HepG2 (cell line): ENCODE results near the gene ARMC5. TPM values are rescaled to one million over a fixed set of nuclear protein-coding genes. Genes with fewer than 3 reads are reported as not detected.

Experiments
- ATAC-seq: fragments of 200-7000 bp; cut with Tn5 transposase; 3 replicates; pipeline ENCODE4 v1.9.1; 2020; ENCODE audit warnings: mild to moderate bottlenecking, moderate library complexity
- BruUV-seq: library from RNA; stranded (reverse); fragments of 400-500 nt; replicated peaks from 2 replicates; lab custom pipeline; 2021; lab: Mats Ljungman, UMichigan
- CTCF ChIA-PET: fragments of 300-600 bp; formaldehyde crosslinking; extraction: SDS; loops from one replicate; lab custom pipeline; 2021; ENCODE audit warnings: low total read pairs, inconsistent platforms, low intra/inter-chr PET ratio; lab: Yijun Ruan, JAX
- POLR2A ChIA-PET: fragments of 350-600 bp; sonication (Branson Sonifier 250); formaldehyde crosslinking; loops from one replicate; lab custom pipeline; 2020; ENCODE audit warnings: antibody characterized with exemption, inconsistent platforms; lab: Yijun Ruan, JAX
- DNase-seq: peaks from one replicate; pipeline ENCODE4 v3.0.0-alpha.2; 2015; ENCODE audit warnings: low spot score
- FAIRE-seq: peaks from 3 replicates; lab custom pipeline; 2011; peaks lifted over from hg19 to GRCh38; lab: Jason Lieb, UNC
- H2AFZ ChIP-seq: one replicate; pipeline ENCODE4 v1.6.1; 2011; ENCODE audit warnings: low read length, inconsistent platforms
- H3K27ac ChIP-seq: fragments of 300-600 bp; 3 replicates; pipeline ENCODE4 v1.8.0; 2011; ENCODE audit warnings: mixed run types, mild to moderate bottlenecking, mixed read lengths, low read length, inconsistent platforms; ENCODE audit not compliant: insufficient read depth; ENCODE audit errors: extremely low read length
- H3K27me3 ChIP-seq, 2 experiments: fragments of 200-600 bp in 1 of 2; 2 replicates in 1 of 2; 3 replicates in 1 of 2; pipeline versions ENCODE4 v1.6.0 to v1.8.0; 2011; ENCODE audit warnings: low read length in 2 of 2, mild to moderate bottlenecking in 2 of 2, moderate library complexity in 2 of 2, inconsistent platforms in 1 of 2; ENCODE audit not compliant: insufficient read depth in 2 of 2, control insufficient read depth in 1 of 2
- H3K36me3 ChIP-seq, 2 experiments: fragments of 200-600 bp in 1 of 2; replicated peaks in 1 of 2; 2 replicates in 1 of 2; 3 replicates in 1 of 2; pipeline versions ENCODE4 v1.5.1 to v1.8.0; 2011; ENCODE audit warnings: low read length in 2 of 2, inconsistent platforms in 1 of 2; ENCODE audit not compliant: insufficient read depth in 2 of 2, control insufficient read depth in 1 of 2
- H3K4me1 ChIP-seq: 2 replicates; pipeline ENCODE4 v1.5.1; 2012; ENCODE audit warnings: low read length, inconsistent platforms; ENCODE audit not compliant: insufficient read depth
- H3K4me2 ChIP-seq: 2 replicates; pipeline ENCODE4 v1.6.0; 2011; ENCODE audit warnings: low read depth, low read length, inconsistent platforms
- H3K4me3 ChIP-seq, 3 experiments: fragments of 200-600 bp in 1 of 3; sonication (generic), shearing (Covaris generic) in 1 of 3; replicated peaks in 1 of 3; 2 replicates each; pipeline ENCODE4 v1.5.1; 2011 to 2016; ENCODE audit warnings: low read length in 3 of 3, inconsistent platforms in 2 of 3, low read depth in 2 of 3, mild to moderate bottlenecking in 2 of 3, control low read depth in 1 of 3, mixed read lengths in 1 of 3; ENCODE audit not compliant: insufficient read depth in 1 of 3
- H3K79me2 ChIP-seq: one replicate; pipeline ENCODE4 v1.6.1; 2011; ENCODE audit warnings: low read length, inconsistent platforms; ENCODE audit not compliant: insufficient read depth
- H3K9ac ChIP-seq: 2 replicates; pipeline ENCODE4 v1.6.0; 2011; ENCODE audit warnings: mild to moderate bottlenecking, low read depth, low read length, inconsistent platforms; ENCODE audit not compliant: insufficient read depth
- H3K9me3 ChIP-seq: 2 replicates; pipeline ENCODE4 v1.5.1; 2012; ENCODE audit warnings: mild to moderate bottlenecking, low read length
- H4K20me1 ChIP-seq: 2 replicates; pipeline ENCODE4 v1.6.0; 2011; ENCODE audit warnings: inconsistent platforms, mild to moderate bottlenecking, low read length, moderate library complexity; ENCODE audit not compliant: insufficient read depth
- POLR2A ChIP-seq, 2 experiments: IDR thresholded peaks; 2 replicates each; pipeline ENCODE4 v1.6.1; 2011; ENCODE audit warnings: low read depth in 2 of 2, low read length in 2 of 2, mild to moderate bottlenecking in 1 of 2, moderate library complexity in 1 of 2; ENCODE audit not compliant: insufficient read depth in 1 of 2
- TEAD3 ChIP-seq: optimal IDR thresholded peaks from 2 replicates; pipeline ENCODE3; 2016; ENCODE audit warnings: borderline replicate concordance
- ZFP91 ChIP-seq: sonication (generic); formaldehyde crosslinking; IDR thresholded peaks from 2 replicates; pipeline ENCODE4 v1.9.0; 2022; ENCODE audit warnings: missing genetic modification reagents, mild to moderate bottlenecking, borderline replicate concordance
- ZNF407 ChIP-seq: sonication (generic); formaldehyde crosslinking; IDR thresholded peaks from one replicate; pipeline ENCODE4 v1.5.1; 2020; ENCODE audit warnings: mild to moderate bottlenecking, missing genetic modification reagents; ENCODE audit errors: not compliant biosample characterization
- ZNF510 ChIP-seq: sonication (generic); formaldehyde crosslinking; IDR thresholded peaks from 2 replicates; pipeline ENCODE4 v1.4.0; 2020; ENCODE audit warnings: low read depth, mild to moderate bottlenecking, missing genetic modification reagents
- WGBS: methylation state at CpG from one replicate; pipeline ENCODE4 v1.1.6; 2017; ENCODE audit warnings: low lambda C conversion rate; 5-methylcytosine and 5-hydroxymethylcytosine counted together
- in situ Hi-C: cut with HindIII; loops from 2 replicates; pipeline ENCODE4 v1.10.0; 2017; ENCODE audit warnings: low pct_unique_long_range_greater_than_20kb; ENCODE audit not compliant: extremely low pct_ligation_motif_present
- intact Hi-C: fragments of 100-400 bp; cut with micrococcal nuclease; formaldehyde crosslinking; loops from one replicate; pipeline ENCODE4 v1.10.0; 2022; ENCODE audit not compliant: unreplicated experiment
- polyA plus RNA-seq, 8 experiments: library from polyadenylated mRNA; depleted of rRNA in 3 of 8; stranded (reverse) in 7 of 8; unstranded in 1 of 8; fragments of >200 nt; fragmentation: Illumina TruSeq in 4 of 8; extraction: Trizol in 4 of 8; gene quantifications; 2 replicates each; pipeline versions ENCODE4 v1.2.1 to v1.2.3, GENCODE V29; 2011 to 2016; ENCODE audit warnings: low read depth in 4 of 8, missing spikeins in 1 of 8, mixed read lengths in 1 of 8; ENCODE audit not compliant: insufficient read depth in 1 of 8
- total RNA-seq, 5 experiments: library from RNA; depleted of rRNA; stranded (reverse); fragments of >200 nt; fragmentation: Illumina TruSeq; extraction: Trizol; gene quantifications; 2 replicates each; pipeline ENCODE4 v1.2.3, GENCODE V29; 2016; ENCODE audit warnings: low read depth in 1 of 5

The ARMC5 gene
- total and polyA plus RNA-seq, 2 of the 13 experiments (the other 11 are each of a cell fraction or from before 2014, with no cell fraction given): 10.8 to 22.3 TPM

- ChIA-PET CTCF (no interaction called here), POLR2A (interaction anchor here (1.8 kb wide), 2 partner anchors 44 to 46 kb away, joined by 7 to 8 read pairs; partner anchors contain the start of gene ARMC5)
- Histone ChIP-seq H3K4me1 (peaks cover 52% of the 10 kb centered on the region), H3K4me3 (no peak overlapping the region), H3K9me3 (no peaks in the 10 kb centered on the region), H2AFZ (no peak overlapping the region), H4K20me1 (no peaks in the 10 kb centered on the region), H3K9ac (no peak overlapping the region), H3K36me3 (peaks cover 2 to 24% of the 10 kb centered on the region in 2 experiments; a peak in 3 of 5 replicates), H3K79me2 (peaks cover 18% of the 10 kb centered on the region), H3K4me2 (no peak overlapping the region), H3K27me3 (no peaks in the 10 kb centered on the region; a peak in 1 of 5 replicates), H3K27ac (no peak overlapping the region)
- intact Hi-C loops (no loop called here), in situ Hi-C loops (no loop called here)
- ATAC-seq: no peak
- no peak for FAIRE-seq
- no peak for DNase-seq
- TF ChIP-seq POLR2A (IDR thresholded peaks at IDR 0.05; ENCODE audit: insufficient read depth in 1 of 2, low read depth in 2 of 2, low read length in 2 of 2): peak in 1 of 2 experiments; percentile 26; a peak in 1 of 4 replicates
- no peak for TF ChIP-seq ZNF510 (CRISPR knock-in tag)
- TF ChIP-seq ZFP91: 0 out of 2 replicates have a peak, but pooled peaks have one; percentile 16
- WGBS: 97% methylated on average over 8 of the region's 8 CpGs
- BruUV-seq: no TSS peak
Observed at GRCh38 chr16:31504159-31504558, 44.9 kb downstream of the ARMC5 start.

- ATAC-seq: no peak
- no peaks in the 10 kb centered on the region for H3K9me3 ChIP-seq
- intact Hi-C loops: loop anchor here (5.0 kb wide), 1 partner anchor 367 kb away; the partner anchor contains the start of gene ZNF267
- no peak overlapping the region for H3K4me3 ChIP-seq
- peaks cover 0 to 11% of the 10 kb centered on the region in 2 experiments; a peak in 2 of 5 replicates for H3K36me3 ChIP-seq
- H3K79me2 ChIP-seq: peaks cover 18% of the 10 kb centered on the region
- FAIRE-seq: no peak
- no peak overlapping the region for H3K4me2 ChIP-seq
- no peak overlapping the region for H3K27ac ChIP-seq
- POLR2A ChIA-PET: no interaction called here
- BruUV-seq: no TSS peak
- no peaks in the 10 kb centered on the region; a peak in 1 of 5 replicates for H3K27me3 ChIP-seq
- H3K9ac ChIP-seq: no peak overlapping the region
- CTCF ChIA-PET: no interaction called here
- H4K20me1 ChIP-seq: no peaks in the 10 kb centered on the region
- DNase-seq: no peak
- peaks cover 63% of the 10 kb centered on the region for H3K4me1 ChIP-seq
- in situ Hi-C loops: no loop called here
- H2AFZ ChIP-seq: no peak overlapping the region
- whole genome bisulfite sequencing: 99% methylated on average over 4 of the region's 4 CpGs
- no peak for TF ChIP-seq TEAD3
- TF ChIP-seq ZNF407: no peak
Observed at GRCh38 chr16:31505483-31505882, 46.2 kb downstream of the ARMC5 start.
